ENCODE data around the gene SLC16A8. TPM values are rescaled to one million over a fixed set of nuclear protein-coding genes. Genes with fewer than 3 reads are reported as not detected.
"Not testable (repeated sequence)": the region's sequence is repeated elsewhere in the genome, so short reads cannot be mapped to it uniquely, and the experiment has no call there.

The SLC16A8 gene
- polyA plus RNA-seq, 3 donors: not detected

DNA sequence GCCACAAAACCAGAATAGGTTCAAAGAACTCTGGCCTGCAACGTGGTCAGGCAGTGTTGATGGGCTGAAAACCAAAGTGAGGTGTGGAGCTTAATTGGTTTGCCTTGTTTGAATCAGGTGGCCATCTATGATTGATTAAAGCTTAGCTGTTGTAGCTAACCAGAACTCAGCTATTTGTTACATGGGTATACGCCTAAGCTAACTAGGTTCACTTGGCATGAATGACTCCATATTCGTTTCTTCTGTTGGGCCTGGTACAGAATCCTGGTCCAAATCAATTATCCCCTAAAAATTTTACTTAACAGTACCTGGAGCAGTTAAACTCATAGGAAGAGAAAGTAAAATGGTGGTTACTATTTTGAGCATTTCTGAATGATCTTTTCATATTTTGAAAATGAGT, 34.2 kb upstream of the SLC16A8 start:
- Histone ChIP-seq H3K4me2 (replicated peaks; ENCODE audit: extremely low read depth, low read length, poor library complexity, severe bottlenecking) (no peak overlapping the region), H3K79me2 (ENCODE audit: insufficient read depth, low read length) (no peaks in the 10 kb centered on the region), H3K4me3 (replicated peaks in 1 of 3; ENCODE audit: low read depth in 2 of 3, low read length in 3 of 3) (no peak overlapping the region), H3K27ac (ENCODE audit: low read depth in 1 of 2, low read length in 2 of 2) (no peak overlapping the region), H4K20me1 (ENCODE audit: insufficient read depth, low read length) (no peaks in the 10 kb centered on the region), H3K9ac (ENCODE audit: insufficient read depth, low read length, poor library complexity, severe bottlenecking) (no peak overlapping the region), H3K9me3 (replicated peaks in 1 of 2; ENCODE audit: control insufficient read depth in 1 of 2, insufficient read depth in 1 of 2, low read length in 2 of 2) (no peaks in the 10 kb centered on the region), H3K27me3 (ENCODE audit: control insufficient read depth in 2 of 2, insufficient read depth in 2 of 2, low read length in 2 of 2) (no peaks in the 10 kb centered on the region), H2AFZ (ENCODE audit: insufficient read depth, low read depth, low read length, poor library complexity, severe bottlenecking) (no peak overlapping the region), H3K4me1 (ENCODE audit: control insufficient read depth in 1 of 2, insufficient read depth in 2 of 2, low read length in 2 of 2) (no peaks in the 10 kb centered on the region), H3K36me3 (replicated peaks in 1 of 2; ENCODE audit: control insufficient read depth in 1 of 2, insufficient read depth in 2 of 2, low read length in 2 of 2) (no peaks in the 10 kb centered on the region)
- TF ChIP-seq, protein P1, sequence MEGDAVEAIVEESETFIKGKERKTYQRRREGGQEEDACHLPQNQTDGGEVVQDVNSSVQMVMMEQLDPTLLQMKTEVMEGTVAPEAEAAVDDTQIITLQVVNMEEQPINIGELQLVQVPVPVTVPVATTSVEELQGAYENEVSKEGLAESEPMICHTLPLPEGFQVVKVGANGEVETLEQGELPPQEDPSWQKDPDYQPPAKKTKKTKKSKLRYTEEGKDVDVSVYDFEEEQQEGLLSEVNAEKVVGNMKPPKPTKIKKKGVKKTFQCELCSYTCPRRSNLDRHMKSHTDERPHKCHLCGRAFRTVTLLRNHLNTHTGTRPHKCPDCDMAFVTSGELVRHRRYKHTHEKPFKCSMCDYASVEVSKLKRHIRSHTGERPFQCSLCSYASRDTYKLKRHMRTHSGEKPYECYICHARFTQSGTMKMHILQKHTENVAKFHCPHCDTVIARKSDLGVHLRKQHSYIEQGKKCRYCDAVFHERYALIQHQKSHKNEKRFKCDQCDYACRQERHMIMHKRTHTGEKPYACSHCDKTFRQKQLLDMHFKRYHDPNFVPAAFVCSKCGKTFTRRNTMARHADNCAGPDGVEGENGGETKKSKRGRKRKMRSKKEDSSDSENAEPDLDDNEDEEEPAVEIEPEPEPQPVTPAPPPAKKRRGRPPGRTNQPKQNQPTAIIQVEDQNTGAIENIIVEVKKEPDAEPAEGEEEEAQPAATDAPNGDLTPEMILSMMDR (IDR thresholded peaks at IDR 0.05): no peak
- Mint-ChIP-seq H3K27me3 (ENCODE audit: low read depth in 3 of 3) (peaks cover 1 to 2% (median 1%) of the 10 kb centered on the region in 3 donors), H3K27ac (peak overlapping the region in 1 of 7 donors; percentile 50), H3K36me3 (no peaks in the 10 kb centered on the region), H3K9me3 (peaks cover 0 to 2% (median 0%) of the 10 kb centered on the region in 7 donors), H3K4me1 (no peaks in the 10 kb centered on the region), H3K4me3 (no peak overlapping the region)
- no peak for DNase-seq
- WGBS (ENCODE audit: insufficient coverage): 100% methylated on average over 1 of the region's 3 CpGs
- intact Hi-C loops (cut with micrococcal nuclease): loop anchor here in 1 of 2 donors (5.0 kb wide), 1 partner anchor 109 kb away; no protein-coding TSS in a partner anchor

- peak overlapping the region in 1 of 7 donors; percentile 21 for H3K27ac Mint-ChIP-seq
- H4K20me1 ChIP-seq (ENCODE audit: insufficient read depth, low read length); H3K4me3 ChIP-seq (replicated peaks in 1 of 3; ENCODE audit: low read depth in 2 of 3, low read length in 3 of 3); H3K4me2 ChIP-seq (replicated peaks; ENCODE audit: extremely low read depth, low read length, poor library complexity, severe bottlenecking); H3K79me2 ChIP-seq (ENCODE audit: insufficient read depth, low read length); H3K4me1 Mint-ChIP-seq; H3K36me3 ChIP-seq (replicated peaks in 1 of 2; ENCODE audit: control insufficient read depth in 1 of 2, insufficient read depth in 2 of 2, low read length in 2 of 2); H3K9me3 ChIP-seq (replicated peaks in 1 of 2; ENCODE audit: control insufficient read depth in 1 of 2, insufficient read depth in 1 of 2, low read length in 2 of 2); H3K4me3 Mint-ChIP-seq; H3K4me1 ChIP-seq (ENCODE audit: control insufficient read depth in 1 of 2, insufficient read depth in 2 of 2, low read length in 2 of 2); DNase-seq; H3K9ac ChIP-seq (ENCODE audit: insufficient read depth, low read length, poor library complexity, severe bottlenecking); H2AFZ ChIP-seq (ENCODE audit: insufficient read depth, low read depth, low read length, poor library complexity, severe bottlenecking); H3K27me3 Mint-ChIP-seq (ENCODE audit: low read depth in 3 of 3); H3K27me3 ChIP-seq (ENCODE audit: control insufficient read depth in 2 of 2, insufficient read depth in 2 of 2, low read length in 2 of 2); H3K9me3 Mint-ChIP-seq; H3K36me3 Mint-ChIP-seq; H3K27ac ChIP-seq (ENCODE audit: low read depth in 1 of 2, low read length in 2 of 2): not testable (repeated sequence)
- 93% methylated on average over 5 of the region's 10 CpGs for WGBS (ENCODE audit: insufficient coverage)
- intact Hi-C loops (cut with micrococcal nuclease): loop anchor here in 1 of 2 donors (5.0 kb wide), 1 partner anchor 110 kb away; no protein-coding TSS in a partner anchor
Measured at GRCh38 chr22:38117556-38117955, 33.6 kb upstream of the SLC16A8 start.
